ACC112 (cell line): Measurements from ENCODE around the gene NOTUM.
"Not testable (repeated sequence)": the region's sequence is repeated elsewhere in the genome, so short reads cannot be mapped to it uniquely, and the experiment has no call there.

Experiments
- H2AFZ ChIP-seq: fragments of 200-600 bp; sonication (generic); one replicate; pipeline ENCODE4 v1.6.0; 2017; ENCODE audit warnings: antibody characterized with exemption, low read length; ENCODE audit not compliant: unreplicated experiment
- H3K27ac ChIP-seq: fragments of 200-600 bp; sonication (generic); 2 replicates; pipeline ENCODE4 v1.5.1; 2014; ENCODE audit warnings: low read depth, mild to moderate bottlenecking, antibody characterized with exemption, low read length, moderate library complexity
- H3K27me3 ChIP-seq: fragments of 200-600 bp; sonication (generic); 2 replicates; pipeline ENCODE4 v1.6.1; 2014; ENCODE audit warnings: mild to moderate bottlenecking, antibody characterized with exemption, low read length, moderate library complexity, mixed read lengths; ENCODE audit not compliant: insufficient read depth
- H3K36me3 ChIP-seq: fragments of 200-600 bp; sonication (generic); 2 replicates; pipeline ENCODE4 v1.6.1; 2016; ENCODE audit warnings: mild to moderate bottlenecking, antibody characterized with exemption, low read length, moderate library complexity, mixed read lengths; ENCODE audit not compliant: insufficient read depth
- H3K4me1 ChIP-seq: fragments of 200-600 bp; sonication (generic); one replicate; pipeline ENCODE4 v1.6.1; 2016; ENCODE audit warnings: low read length, mixed read lengths; ENCODE audit not compliant: insufficient read depth, unreplicated experiment, control insufficient read depth
- H3K4me3 ChIP-seq: fragments of 200-600 bp; sonication (generic); 2 replicates; pipeline ENCODE4 v1.5.1; 2014; ENCODE audit warnings: mild to moderate bottlenecking, low read depth, low read length
- H3K79me2 ChIP-seq: fragments of 200-600 bp; sonication (generic); one replicate; pipeline ENCODE4 v1.6.0; 2016; ENCODE audit warnings: low read length; ENCODE audit not compliant: control insufficient read depth, unreplicated experiment, insufficient read depth

Gene NOTUM

GRCh38 chr17:81954131-81955057, 6.6 kb downstream of the NOTUM start:
- no peaks in the 10 kb centered on the region for H3K79me2 ChIP-seq
- H3K27ac ChIP-seq = no peak overlapping the region
- no peaks in the 10 kb centered on the region for H3K4me1 ChIP-seq
- H3K36me3 ChIP-seq = no peaks in the 10 kb centered on the region
- H2AFZ ChIP-seq = no peak overlapping the region
- H3K4me3 ChIP-seq = no peak overlapping the region
- H3K27me3 ChIP-seq = peaks cover 16% of the 10 kb centered on the region

GRCh38 chr17:81953443-81953842, 7.5 kb downstream of the NOTUM start:
- not testable (repeated sequence) for H3K27ac ChIP-seq, H3K27me3 ChIP-seq, H2AFZ ChIP-seq, H3K4me1 ChIP-seq, H3K4me3 ChIP-seq, H3K79me2 ChIP-seq, H3K36me3 ChIP-seq

- H3K36me3 ChIP-seq = no peaks in the 10 kb centered on the region
- H3K4me1 ChIP-seq = no peaks in the 10 kb centered on the region
- no peak overlapping the region for H3K4me3 ChIP-seq
- H3K79me2 ChIP-seq = no peaks in the 10 kb centered on the region
- no peak overlapping the region for H2AFZ ChIP-seq
- no peak overlapping the region for H3K27ac ChIP-seq
- H3K27me3 ChIP-seq = 0 out of 2 replicates have a peak, but pooled peaks cover under 1% of the 10 kb centered on the region
Observed at GRCh38 chr17:81952792-81953228, 8.2 kb downstream of the NOTUM start.

DNA sequence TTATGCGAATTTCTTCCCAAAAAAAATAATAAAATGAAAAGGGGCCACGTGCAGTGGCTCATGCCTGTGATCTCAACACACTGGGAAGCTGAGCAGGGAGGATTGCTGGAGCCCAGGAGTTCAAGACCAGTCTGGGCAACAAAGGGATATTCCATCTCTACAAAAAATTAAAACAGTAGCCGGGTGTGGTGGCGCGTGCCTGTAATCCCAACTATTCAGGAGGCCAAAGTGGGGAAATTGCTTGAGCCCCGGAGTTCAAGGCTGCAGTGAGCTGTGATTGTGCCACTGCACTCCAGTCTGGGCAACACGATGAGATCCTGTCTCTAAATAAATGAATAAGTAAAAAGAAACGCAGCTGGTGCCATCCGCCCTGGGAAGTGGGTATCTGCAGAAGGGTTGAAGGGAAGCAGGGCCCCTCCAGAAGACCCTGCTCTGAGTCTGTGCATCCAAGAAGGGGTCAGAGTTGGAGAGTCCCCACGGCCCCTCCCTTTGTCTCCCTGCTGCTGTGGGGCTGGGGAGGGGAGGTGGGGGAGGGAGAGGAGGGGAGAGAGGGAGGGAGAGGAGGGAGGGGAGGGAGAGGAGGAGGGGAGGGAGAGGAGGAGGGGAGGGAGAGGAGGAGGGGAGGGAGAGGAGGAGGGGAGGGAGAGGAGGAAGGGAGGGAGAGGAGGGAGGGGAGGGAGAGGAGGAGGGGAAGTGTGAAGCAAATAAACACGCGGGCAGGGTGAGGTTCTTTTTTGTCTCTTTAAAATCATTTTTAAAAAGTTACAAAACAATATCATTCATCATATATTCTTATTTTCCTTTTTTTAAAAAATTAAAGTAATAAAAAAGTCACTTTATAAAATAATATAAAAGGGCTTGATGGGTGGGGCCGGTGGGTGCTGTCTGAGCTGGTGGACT, 9.0 kb downstream of the NOTUM start:
- Histone ChIP-seq H3K4me3 (no peak overlapping the region), H3K79me2 (no peaks in the 10 kb centered on the region), H2AFZ (no peak overlapping the region), H3K36me3 (no peaks in the 10 kb centered on the region), H3K4me1 (no peaks in the 10 kb centered on the region), H3K27ac (no peak overlapping the region), H3K27me3 (no peaks in the 10 kb centered on the region)

DNA sequence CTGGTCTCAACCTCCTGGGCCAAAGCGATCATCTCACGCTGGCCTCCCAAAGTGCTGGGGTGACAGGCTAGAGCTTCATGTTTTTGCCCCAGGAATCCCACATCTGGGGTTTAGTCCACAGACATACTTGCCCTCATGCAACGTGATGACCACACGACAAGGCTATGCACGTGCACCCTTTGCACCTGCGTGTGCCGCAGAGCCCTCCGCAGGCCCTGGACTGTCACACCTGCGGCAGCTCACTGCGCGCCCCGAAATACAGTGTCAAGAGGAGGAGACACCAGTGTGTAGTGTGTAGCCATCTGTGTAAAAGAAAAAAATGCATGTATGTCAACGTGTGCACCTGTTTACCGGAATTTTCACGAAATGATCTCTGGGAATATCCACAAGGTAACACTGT, 10.5 kb downstream of the NOTUM start:
- H3K4me3 ChIP-seq = no peak overlapping the region
- no peaks in the 10 kb centered on the region for H3K79me2 ChIP-seq
- H3K27ac ChIP-seq = no peak overlapping the region
- no peaks in the 10 kb centered on the region for H3K36me3 ChIP-seq
- no peak overlapping the region for H2AFZ ChIP-seq
- no peaks in the 10 kb centered on the region for H3K27me3 ChIP-seq
- H3K4me1 ChIP-seq = no peaks in the 10 kb centered on the region

DNA sequence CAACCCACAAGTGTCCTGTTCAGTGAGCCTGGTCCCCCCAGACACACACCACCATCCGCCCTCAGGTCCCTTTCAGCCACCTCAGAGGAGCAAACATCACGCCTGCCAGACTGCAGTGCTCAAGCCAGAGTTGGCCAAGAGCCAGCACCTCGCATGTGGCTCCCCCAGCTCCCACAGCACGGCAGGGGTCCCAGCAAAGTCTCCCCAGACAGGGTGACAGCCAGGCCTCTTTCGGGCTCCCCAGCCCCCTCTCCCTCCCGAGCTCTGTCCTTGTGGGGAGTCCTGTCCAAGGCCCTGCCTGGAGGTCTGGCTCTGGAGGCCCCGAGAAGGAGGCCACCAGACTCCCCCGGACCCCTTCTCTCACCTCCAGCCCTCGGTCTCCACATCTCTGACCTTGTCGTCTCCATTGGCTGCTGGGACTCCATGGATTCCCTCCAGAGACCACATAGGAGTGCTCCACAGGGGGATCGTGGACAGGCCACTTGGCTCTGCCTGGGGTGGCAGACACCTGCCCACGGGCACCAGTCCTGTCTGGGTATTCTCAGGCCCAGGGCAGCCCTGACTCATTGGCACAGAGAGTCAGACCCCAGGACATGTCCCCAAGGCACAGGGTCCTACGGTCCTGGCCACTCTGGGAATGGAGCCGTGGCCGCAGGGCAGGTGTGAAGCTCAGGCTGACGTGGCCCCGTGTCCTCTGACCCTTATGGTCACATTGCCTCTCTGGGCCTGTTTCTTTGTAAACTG, 12.2 kb downstream of the NOTUM start:
- H3K27me3 ChIP-seq = no peaks in the 10 kb centered on the region
- H3K4me3 ChIP-seq = no peak overlapping the region
- H3K27ac ChIP-seq = no peak overlapping the region
- H2AFZ ChIP-seq = no peak overlapping the region
- H3K36me3 ChIP-seq = no peaks in the 10 kb centered on the region
- H3K79me2 ChIP-seq = no peaks in the 10 kb centered on the region
- H3K4me1 ChIP-seq = no peaks in the 10 kb centered on the region

- H2AFZ ChIP-seq = no peak within 1 kb of the TSS
- no peaks in the 10 kb centered on the region for H3K4me1 ChIP-seq
- H3K4me3 ChIP-seq = no peak within 1 kb of the TSS
- no peaks in the 10 kb centered on the region for H3K79me2 ChIP-seq
- no peaks in the 10 kb centered on the region for H3K36me3 ChIP-seq
- H3K27me3 ChIP-seq = no peaks in the 10 kb centered on the region
- H3K27ac ChIP-seq = no peak within 1 kb of the TSS
Observed at GRCh38 chr17:81947189-81947588, 13.8 kb downstream of the NOTUM start, which contains the start of gene MYADML2. MYADML2 (minus strand) TSS chr17:81947233; CDS start chr17:81941741, 5,492 bp downstream.

- H2AFZ ChIP-seq = no peak overlapping the region
- no peak overlapping the region for H3K27ac ChIP-seq
- H3K36me3 ChIP-seq = no peaks in the 10 kb centered on the region
- H3K79me2 ChIP-seq = no peaks in the 10 kb centered on the region
- H3K27me3 ChIP-seq = no peaks in the 10 kb centered on the region
- H3K4me3 ChIP-seq = no peak overlapping the region
- H3K4me1 ChIP-seq = no peaks in the 10 kb centered on the region
Observed at GRCh38 chr17:81944858-81945257, 16.1 kb downstream of the NOTUM start.

GRCh38 chr17:81942167-81942553, 18.8 kb downstream of the NOTUM start:
- H3K4me3 ChIP-seq = no peak overlapping the region
- no peaks in the 10 kb centered on the region for H3K36me3 ChIP-seq
- H3K4me1 ChIP-seq = no peaks in the 10 kb centered on the region
- H3K79me2 ChIP-seq = no peaks in the 10 kb centered on the region
- H2AFZ ChIP-seq = no peak overlapping the region
- H3K27me3 ChIP-seq = no peaks in the 10 kb centered on the region
- H3K27ac ChIP-seq = no peak overlapping the region

DNA sequence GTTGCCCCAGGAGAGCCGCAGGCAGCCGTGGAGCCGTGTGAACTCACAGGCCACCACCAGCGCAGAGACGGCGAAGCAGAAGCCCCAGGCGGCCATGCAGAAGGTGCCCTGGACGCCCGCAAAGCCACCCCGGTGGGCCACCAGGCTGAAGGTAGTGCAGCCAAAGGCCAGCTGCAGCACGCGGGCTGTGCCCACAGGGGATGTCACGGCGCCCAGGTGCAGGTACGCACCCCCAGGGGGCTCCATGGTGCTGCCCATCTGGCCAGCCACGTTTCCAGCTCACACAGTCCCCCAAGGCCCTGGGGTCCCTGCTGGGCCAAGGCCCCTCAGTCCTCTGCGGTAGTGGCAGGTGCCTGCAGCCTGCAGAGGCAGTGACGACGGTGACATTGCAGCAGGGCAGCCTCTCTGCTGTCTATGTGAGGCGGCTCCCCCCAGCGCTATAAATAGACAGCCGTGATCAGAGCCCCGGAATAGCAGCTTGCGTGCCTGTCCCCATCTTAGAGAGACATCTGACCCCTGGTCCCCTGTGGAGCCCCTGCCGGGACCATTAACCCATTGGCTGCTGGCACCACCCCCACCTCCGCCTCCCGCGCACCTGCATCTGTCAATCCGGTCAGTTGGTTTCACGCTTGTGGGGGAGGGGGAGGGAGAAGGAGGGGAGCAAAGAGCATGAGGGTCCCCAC, 19.4 kb downstream of the NOTUM start:
- no peaks in the 10 kb centered on the region for H3K36me3 ChIP-seq
- H3K79me2 ChIP-seq = no peaks in the 10 kb centered on the region
- H3K4me3 ChIP-seq = no peak overlapping the region
- H3K27ac ChIP-seq = no peak overlapping the region
- no peak overlapping the region for H2AFZ ChIP-seq
- H3K4me1 ChIP-seq = no peaks in the 10 kb centered on the region
- no peaks in the 10 kb centered on the region for H3K27me3 ChIP-seq
